SU-DHL-6 (cell line): ENCODE data around the gene FATE1.

ENCODE experiments used
- EZH2phosphoT487 ChIP-seq: fragments of 200-600 bp; sonication (generic), shearing (Covaris generic); conservative IDR thresholded peaks from 2 replicates; pipeline ENCODE4 v1.6.1; 2018; ENCODE audit warnings: mild to moderate bottlenecking, antibody characterized with exemption, low read length, moderate library complexity, mixed read lengths
- TF ChIP-seq, protein P1 (sequence below): fragments of 200-600 bp; sonication (generic); IDR thresholded peaks from one replicate; pipeline ENCODE4 v1.5.1; 2017; ENCODE audit warnings: antibody characterized with exemption, mild to moderate bottlenecking, low read length, moderate library complexity; ENCODE audit not compliant: insufficient read depth, poor library complexity, severe bottlenecking

DNA sequence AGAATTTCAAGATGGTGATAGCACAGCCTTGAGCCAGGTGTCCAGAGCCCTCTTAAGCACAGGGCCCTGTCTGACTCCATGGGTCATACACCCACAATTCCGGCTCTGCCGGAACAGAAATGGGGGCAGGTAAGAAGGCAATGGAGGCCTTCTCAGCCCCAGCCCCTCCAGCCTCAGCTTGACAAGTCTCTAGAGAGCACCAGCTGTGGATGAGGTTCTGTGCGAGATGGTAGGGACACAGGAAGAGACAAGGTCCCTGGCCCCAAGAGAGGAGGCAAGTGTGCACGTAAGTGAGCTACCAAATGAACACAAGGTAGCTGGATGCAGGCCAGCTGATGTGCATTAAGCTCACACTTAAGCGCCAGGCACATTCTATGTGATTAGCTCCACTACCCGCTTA is 23.0 kb upstream of the FATE1 start:
- TF ChIP-seq, protein P1, sequence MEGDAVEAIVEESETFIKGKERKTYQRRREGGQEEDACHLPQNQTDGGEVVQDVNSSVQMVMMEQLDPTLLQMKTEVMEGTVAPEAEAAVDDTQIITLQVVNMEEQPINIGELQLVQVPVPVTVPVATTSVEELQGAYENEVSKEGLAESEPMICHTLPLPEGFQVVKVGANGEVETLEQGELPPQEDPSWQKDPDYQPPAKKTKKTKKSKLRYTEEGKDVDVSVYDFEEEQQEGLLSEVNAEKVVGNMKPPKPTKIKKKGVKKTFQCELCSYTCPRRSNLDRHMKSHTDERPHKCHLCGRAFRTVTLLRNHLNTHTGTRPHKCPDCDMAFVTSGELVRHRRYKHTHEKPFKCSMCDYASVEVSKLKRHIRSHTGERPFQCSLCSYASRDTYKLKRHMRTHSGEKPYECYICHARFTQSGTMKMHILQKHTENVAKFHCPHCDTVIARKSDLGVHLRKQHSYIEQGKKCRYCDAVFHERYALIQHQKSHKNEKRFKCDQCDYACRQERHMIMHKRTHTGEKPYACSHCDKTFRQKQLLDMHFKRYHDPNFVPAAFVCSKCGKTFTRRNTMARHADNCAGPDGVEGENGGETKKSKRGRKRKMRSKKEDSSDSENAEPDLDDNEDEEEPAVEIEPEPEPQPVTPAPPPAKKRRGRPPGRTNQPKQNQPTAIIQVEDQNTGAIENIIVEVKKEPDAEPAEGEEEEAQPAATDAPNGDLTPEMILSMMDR = no peak
- no peak for TF ChIP-seq EZH2phosphoT487
